Immature natural killer cell (primary cell): ENCODE measurements around the gene COASY. TPM values are rescaled to one million over a fixed set of nuclear protein-coding genes. Genes with fewer than 3 reads are reported as not detected.
"Not testable (repeated sequence)": the region's sequence is repeated elsewhere in the genome, so short reads cannot be mapped to it uniquely, and the experiment has no call there.

Experiments used
- DNase-seq, 3 donors: peaks; one replicate each; pipeline ENCODE4 v3.0.0; 2022; ENCODE audit warnings: mixed read lengths in 1 of 3
- H3K27ac Mint-ChIP-seq, 6 donors: one replicate each; pipeline ENCODE4 v1.8.0; 2020; ENCODE audit warnings: mixed read lengths in 6 of 6, mild to moderate bottlenecking in 5 of 6, inconsistent platforms in 4 of 6, moderate library complexity in 3 of 6
- H3K27me3 Mint-ChIP-seq, 3 donors: one replicate each; pipeline ENCODE4 v1.8.0; 2020 to 2021; ENCODE audit warnings: low read depth in 3 of 3, mild to moderate bottlenecking in 3 of 3, mixed read lengths in 3 of 3, moderate library complexity in 3 of 3, inconsistent platforms in 1 of 3
- H3K36me3 Mint-ChIP-seq, 3 donors: one replicate each; pipeline ENCODE4 v1.8.0; 2020; ENCODE audit warnings: mixed read lengths in 3 of 3, inconsistent platforms in 2 of 3, mild to moderate bottlenecking in 2 of 3
- H3K4me1 Mint-ChIP-seq, 2 donors: one replicate each; pipeline ENCODE4 v1.8.0; 2020; ENCODE audit warnings: inconsistent platforms in 2 of 2, mild to moderate bottlenecking in 2 of 2, mixed read lengths in 2 of 2, moderate library complexity in 1 of 2
- H3K4me3 Mint-ChIP-seq, 5 donors: one replicate each; pipeline ENCODE4 v1.8.0; 2020; ENCODE audit warnings: mild to moderate bottlenecking in 5 of 5, mixed read lengths in 5 of 5, inconsistent platforms in 3 of 5, moderate library complexity in 3 of 5
- H3K9me3 Mint-ChIP-seq, 6 donors: one replicate each; pipeline ENCODE4 v1.8.0; 2020; ENCODE audit warnings: mild to moderate bottlenecking in 6 of 6, mixed read lengths in 6 of 6, inconsistent platforms in 4 of 6, moderate library complexity in 3 of 6
- polyA plus RNA-seq, 3 donors: library from polyadenylated mRNA; unstranded; fragments of 300-500 nt; fragmentation: Illumina TruSeq; gene quantifications; one replicate each; pipeline ENCODE4 v1.2.3, GENCODE V29; 2021

Gene COASY
- polyA plus RNA-seq, 3 donors from 2014 or later: 54.1 to 136 (median 72.5) TPM

DNA sequence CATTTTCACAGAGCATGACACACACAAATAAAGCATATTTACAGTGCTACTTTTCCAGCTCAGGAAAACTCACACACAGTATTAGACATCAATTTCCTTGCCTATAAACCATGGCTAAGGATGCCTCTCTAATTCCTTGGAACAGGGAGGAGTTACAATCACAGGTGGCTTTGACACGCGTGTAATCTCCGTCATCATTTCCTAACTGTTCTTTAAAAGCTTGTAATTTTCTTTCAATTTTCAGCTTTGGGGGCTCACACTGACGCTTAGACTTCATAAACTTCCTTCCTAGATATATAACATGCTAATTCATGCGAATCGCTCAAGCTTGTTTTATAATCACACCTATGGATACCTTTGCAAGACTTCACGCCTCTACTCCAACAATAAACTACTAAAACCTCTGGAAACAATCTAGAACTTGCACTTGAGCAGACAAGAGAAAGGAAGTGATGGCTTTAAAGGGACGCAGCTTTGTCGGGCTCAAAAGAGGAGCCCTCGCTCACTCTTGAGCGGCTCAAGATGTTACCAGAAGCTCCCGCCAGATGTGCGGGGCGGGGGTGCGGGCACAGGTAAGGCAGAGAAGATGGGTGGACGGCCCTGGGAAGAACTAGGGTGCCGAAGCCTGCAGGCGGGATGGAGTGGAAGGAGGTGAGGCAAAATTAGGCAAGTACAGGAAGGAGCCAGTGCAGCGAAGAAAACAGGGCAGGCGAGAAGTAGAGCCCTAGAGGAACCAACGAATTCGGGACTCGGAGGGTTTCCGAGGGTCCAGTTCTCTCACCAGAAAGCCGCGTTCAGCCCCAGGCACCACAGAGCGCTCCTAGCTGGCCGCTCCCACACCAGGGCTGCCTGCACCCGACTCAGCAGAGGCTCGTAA lies 46.6 kb downstream of the COASY start:
- Mint-ChIP-seq H3K27me3 (peaks cover 8 to 14% (median 9%) of the 10 kb centered on the region in 3 donors), H3K36me3 (peaks cover 0 to 16% (median 0%) of the 10 kb centered on the region in 3 donors), H3K4me1 (peaks cover 56 to 66% of the 10 kb centered on the region in 2 donors), H3K9me3 (no peaks in the 10 kb centered on the region), H3K27ac (peak overlapping the region; percentile 94 to 100 (median 98)), H3K4me3 (peak overlapping the region; percentile 99 to 100 (median 100))
- DNase-seq: peak; percentile 27 to 32 (median 30)

- H3K4me1 Mint-ChIP-seq: peaks cover 51 to 58% of the 10 kb centered on the region in 2 donors
- peak within 1 kb of the TSS; percentile 94 to 100 (median 98) for H3K27ac Mint-ChIP-seq
- H3K27me3 Mint-ChIP-seq: peaks cover 8 to 14% (median 9%) of the 10 kb centered on the region in 3 donors
- H3K36me3 Mint-ChIP-seq: peaks cover 0 to 17% (median 0%) of the 10 kb centered on the region in 3 donors
- peak; percentile 99 to 100 (median 100) for DNase-seq
- H3K9me3 Mint-ChIP-seq: no peaks in the 10 kb centered on the region
- peak within 1 kb of the TSS; percentile 99 to 100 (median 100) for H3K4me3 Mint-ChIP-seq
Measured at GRCh38 chr17:42609182-42609813, 47.4 kb downstream of the COASY start, which contains the start of the genes RETREG3 and TUBG1. Gene RETREG3 (minus strand): TSS chr17:42609374. CDS start chr17:42609324, 50 bp downstream. Gene TUBG1 (plus strand): TSS chr17:42609683. CDS start chr17:42609738, 55 bp downstream.

- not testable (repeated sequence) for H3K9me3 Mint-ChIP-seq
- Mint-ChIP-seq H3K27ac (peak overlapping the region; percentile 94 to 100 (median 98)), H3K27me3 (peaks cover 8 to 17% (median 9%) of the 10 kb centered on the region in 3 donors), H3K36me3 (peaks cover 0 to 24% (median 6%) of the 10 kb centered on the region in 3 donors), H3K4me1 (peaks cover 43 to 50% of the 10 kb centered on the region in 2 donors), H3K4me3 (peak overlapping the region; percentile 99 to 100 (median 100))
- peak in 1 of 3 donors; percentile 3 for DNase-seq
Measured at GRCh38 chr17:42609814-42610801, 48.2 kb downstream of the COASY start.

- peaks cover 24 to 31% of the 10 kb centered on the region in 2 donors for H3K4me1 Mint-ChIP-seq
Measured at GRCh38 chr17:42612013-42612412, 50.1 kb downstream of the COASY start.

DNA sequence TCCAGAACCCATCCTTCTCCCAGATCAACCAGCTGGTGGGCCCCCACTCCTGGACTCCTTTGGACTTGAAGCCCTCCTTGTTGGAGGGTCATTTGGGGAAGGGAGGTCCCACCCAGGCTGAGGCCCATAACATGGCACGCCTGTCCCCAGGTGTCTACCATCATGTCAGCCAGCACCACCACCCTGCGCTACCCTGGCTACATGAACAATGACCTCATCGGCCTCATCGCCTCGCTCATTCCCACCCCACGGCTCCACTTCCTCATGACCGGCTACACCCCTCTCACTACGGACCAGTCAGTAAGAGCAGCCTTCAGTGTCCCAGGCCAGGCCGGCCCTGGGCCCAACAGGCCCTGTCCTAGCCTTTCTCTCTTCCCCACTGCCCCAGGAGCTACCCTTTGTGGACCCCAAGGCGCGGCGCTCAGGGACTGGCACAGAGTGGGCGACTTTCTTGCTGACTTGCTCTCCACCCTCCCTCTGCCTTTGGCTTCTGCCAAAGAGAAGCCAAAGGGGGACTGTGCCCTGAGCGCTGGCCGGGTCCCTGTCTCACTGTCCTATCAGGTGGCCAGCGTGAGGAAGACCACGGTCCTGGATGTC lies 51.8 kb downstream of the COASY start:
- H3K27me3 Mint-ChIP-seq: peaks cover 6 to 12% (median 8%) of the 10 kb centered on the region in 3 donors
- peaks cover 0 to 25% (median 6%) of the 10 kb centered on the region in 3 donors for H3K36me3 Mint-ChIP-seq
- H3K4me1 Mint-ChIP-seq: peaks cover 19 to 23% of the 10 kb centered on the region in 2 donors
- no peaks in the 10 kb centered on the region for H3K9me3 Mint-ChIP-seq
- no peak overlapping the region for H3K4me3 Mint-ChIP-seq
- no peak for DNase-seq
- no peak overlapping the region for H3K27ac Mint-ChIP-seq

More at GRCh38 chr17:42612013-42612412, 50.1 kb downstream of the COASY start:
- H3K9me3 Mint-ChIP-seq: no peaks in the 10 kb centered on the region
- DNase-seq: no peak
- peaks cover 8 to 17% (median 10%) of the 10 kb centered on the region in 3 donors for H3K27me3 Mint-ChIP-seq
- peaks cover 0 to 25% (median 6%) of the 10 kb centered on the region in 3 donors for H3K36me3 Mint-ChIP-seq
- H3K27ac Mint-ChIP-seq: no peak overlapping the region
- H3K4me3 Mint-ChIP-seq: peak overlapping the region in 4 of 5 donors; percentile 21 to 49 (median 40)

Other genes starting within 250 kb of the COASY start
- gene STAT3, start 173.7 kb upstream of the COASY start, polyA plus RNA-seq: 100 to 1,000 TPM; 110 to 205 (median 127) TPM
- not detected for gene CAVIN1, start 138.9 kb upstream of the COASY start, polyA plus RNA-seq
- 1 to 10 TPM in 2 of 3 donors, under 1 TPM in 1; 0.76 to 4.2 (median 1.4) TPM for gene ATP6V0A1, start 103.3 kb upstream of the COASY start, polyA plus RNA-seq
- gene NAGLU, start 25.9 kb upstream of the COASY start, polyA plus RNA-seq: 10 to 100 TPM; 28.1 to 43.5 (median 33.6) TPM
- 1 to 10 TPM in 1 of 3 donors, under 1 TPM in 1, not detected in 1; 0.99 to 1.9 TPM for gene HSD17B1, start 9.2 kb upstream of the COASY start, polyA plus RNA-seq
- gene MLX, start 5.0 kb downstream of the COASY start, polyA plus RNA-seq: 10 to 100 TPM; 25.0 to 41.0 (median 30.5) TPM
- 1 to 10 TPM in 2 of 3 donors, under 1 TPM in 1; 0.91 to 3.0 (median 1.5) TPM for gene PSMC3IP, start 15.6 kb downstream of the COASY start, polyA plus RNA-seq
- gene RETREG3, start 47.2 kb downstream of the COASY start, polyA plus RNA-seq: 100 to 1,000 TPM; 132 to 168 (median 133) TPM
- gene TUBG1, start 47.5 kb downstream of the COASY start, polyA plus RNA-seq: 10 to 100 TPM in 2 of 3 donors, 1 to 10 TPM in 1; 6.0 to 16.9 (median 10.9) TPM
- gene TUBG2, start 97.1 kb downstream of the COASY start, polyA plus RNA-seq: 1 to 10 TPM; 1.3 to 4.0 (median 3.4) TPM
- not detected for gene PLEKHH3, start 114.8 kb downstream of the COASY start, polyA plus RNA-seq
- gene CCR10, start 119.7 kb downstream of the COASY start, polyA plus RNA-seq: under 1 TPM in 2 of 3 donors, not detected in 1; 0.17 to 0.26 TPM
- gene CNTNAP1, start 120.4 kb downstream of the COASY start, polyA plus RNA-seq: under 1 TPM in 1 of 3 donors, not detected in 2; 0.73 TPM
- gene EZH1, start 182.9 kb downstream of the COASY start, polyA plus RNA-seq: 10 to 100 TPM in 2 of 3 donors, 1 to 10 TPM in 1; 9.8 to 32.3 (median 19.5) TPM
- gene RAMP2, start 199.1 kb downstream of the COASY start, polyA plus RNA-seq: not detected
- 10 to 100 TPM; 60.2 to 94.1 (median 90.2) TPM for gene VPS25, start 211.3 kb downstream of the COASY start, polyA plus RNA-seq
- not detected for gene WNK4, start 218.5 kb downstream of the COASY start, polyA plus RNA-seq
- gene COA3, start 236.6 kb downstream of the COASY start, polyA plus RNA-seq: 100 to 1,000 TPM; 162 to 221 (median 186) TPM
- under 1 TPM in 2 of 3 donors, not detected in 1; 0.10 to 0.40 TPM for gene CNTD1, start 236.7 kb downstream of the COASY start, polyA plus RNA-seq